ENCODE data around the gene LMBRD2. TPM values are rescaled to one million over a fixed set of nuclear protein-coding genes. Genes with fewer than 3 reads are reported as not detected.

Gene LMBRD2
- total and polyA plus RNA-seq, 9 of the 15 experiments (the other 6 are each of a cell fraction or from before 2014, with no cell fraction given): 2.1 to 24.2 (median 10.6) TPM

GRCh38 chr5:36200513-36200912, 48.8 kb upstream of the LMBRD2 start:
- CTCF ChIA-PET (ENCODE audit: low intra/inter-chr PET ratio): no interaction called here
- in situ Hi-C loops (cut with MboI) (no loop called here), intact Hi-C loops (cut with micrococcal nuclease) (no loop called here)
- no peaks in the 10 kb centered on the region for H3K79me2 ChIP-seq (ENCODE audit: control insufficient read depth, insufficient read depth, low read length)
- no peak overlapping the region for H3K4me3 ChIP-seq
- FAIRE-seq (peak; percentile 58), DNase-seq (ENCODE audit: extremely low read depth in 1 of 4, low spot score in 3 of 4) (peak in 2 of 4 experiments; percentile 11 to 22), ATAC-seq (no peak)
- no peak overlapping the region for H3K4me2 ChIP-seq (ENCODE audit: insufficient read depth, low read length)
- no peak overlapping the region for H3K9ac ChIP-seq (ENCODE audit: insufficient read depth in 1 of 2, low read depth in 2 of 2, low read length in 2 of 2)
- 74% methylated on average over 4 of the region's 4 CpGs for WGBS (ENCODE audit: insufficient coverage, low coverage, missing lambda C conversion rate)
- no peak overlapping the region for H3K27ac ChIP-seq (ENCODE audit: extremely low read depth, low read depth, low read length)
- POLR2A ChIA-PET: no interaction called here
- H3K36me3 ChIP-seq (ENCODE audit: control insufficient read depth, insufficient read depth, low read length): peaks cover 70% of the 10 kb centered on the region; the same call in 2 of the 3 replicates
- H3K4me1 ChIP-seq (replicated peaks in 1 of 2; ENCODE audit: control insufficient read depth in 2 of 2, insufficient read depth in 2 of 2, low read length in 2 of 2): no peaks in the 10 kb centered on the region
- no peaks in the 10 kb centered on the region for H3K9me1 ChIP-seq (ENCODE audit: control insufficient read depth, insufficient read depth, low read length)
- H3K27me3 ChIP-seq (ENCODE audit: control insufficient read depth in 2 of 2, insufficient read depth in 2 of 2, low read length in 2 of 2): no peaks in the 10 kb centered on the region
- no peaks in the 10 kb centered on the region for H4K20me1 ChIP-seq (replicated peaks; ENCODE audit: control insufficient read depth, insufficient read depth, low read length)
- BruUV-seq (replicated peaks): no TSS peak
- no peaks in the 10 kb centered on the region for H3K9me3 ChIP-seq (replicated peaks; ENCODE audit: control insufficient read depth, insufficient read depth, low read depth, low read length)
- H2AFZ ChIP-seq (ENCODE audit: low read depth, low read length): no peak overlapping the region
- no peak for TF ChIP-seq CHCHD3 (CRISPR knock-in tag; IDR thresholded peaks at IDR 0.05)
- TF ChIP-seq CTCFL (IDR thresholded peaks at IDR 0.05; ENCODE audit: borderline replicate concordance, insufficient read depth, low read depth, low read length, poor library complexity, severe bottlenecking): no peak
- TF ChIP-seq ARID1B (IDR thresholded peaks at IDR 0.05): peak; percentile 35; the same call in 1 of the 2 replicates
- TF ChIP-seq PREB (CRISPR knock-in tag; IDR thresholded peaks at IDR 0.05): no peak
- peak; percentile 49; the same call in 1 of the 2 replicates for TF ChIP-seq JUND (IDR thresholded peaks at IDR 0.05; ENCODE audit: borderline replicate concordance, low read depth, low read length)
- no peak for TF ChIP-seq JUND (tag; IDR thresholded peaks at IDR 0.05; ENCODE audit: borderline replicate concordance, low read depth, low read length)
- no peak for TF ChIP-seq ZNF778 (CRISPR knock-in tag; IDR thresholded peaks at IDR 0.05)
- peak; percentile 39; the same call in 1 of the 2 replicates for TF ChIP-seq CBFA2T3 (IDR thresholded peaks at IDR 0.05)
- no peak for TF ChIP-seq RAD21 (CRISPR knock-in tag; conservative IDR thresholded peaks at IDR 0.05 in 1 of 2, IDR thresholded peaks at IDR 0.05 in 1 of 2)
- no peak for TF ChIP-seq CLOCK (CRISPR knock-in tag; IDR thresholded peaks at IDR 0.05; ENCODE audit: borderline replicate concordance)
- peak; percentile 72 for TF ChIP-seq ATF3 (IDR thresholded peaks at IDR 0.05)
- no peak for TF ChIP-seq ATF3 (CRISPR knock-in tag; conservative IDR thresholded peaks at IDR 0.05)
- no peak for TF ChIP-seq SOX6 (IDR thresholded peaks at IDR 0.05)
- no peak for TF ChIP-seq CSDE1 (IDR thresholded peaks at IDR 0.05)
- no peak for TF ChIP-seq ZFP91 (CRISPR knock-in tag; IDR thresholded peaks at IDR 0.05)
